B cell (primary cell): ENCODE data around the gene KIF20B.

Experiments
- EZH2 ChIP-seq: IDR thresholded peaks from 2 replicates; pipeline ENCODE4 v1.6.1; 2012; ENCODE audit warnings: borderline replicate concordance, low read depth, mild to moderate bottlenecking, moderate library complexity, low read length; ENCODE audit not compliant: insufficient read depth, poor library complexity, severe bottlenecking
- TF ChIP-seq, protein P1 (sequence below): fragments of 200-600 bp; IDR thresholded peaks from one replicate; pipeline ENCODE4 v1.8.0; 2022; ENCODE audit warnings: antibody characterized with exemption, mild to moderate bottlenecking

- TF ChIP-seq, protein P1, sequence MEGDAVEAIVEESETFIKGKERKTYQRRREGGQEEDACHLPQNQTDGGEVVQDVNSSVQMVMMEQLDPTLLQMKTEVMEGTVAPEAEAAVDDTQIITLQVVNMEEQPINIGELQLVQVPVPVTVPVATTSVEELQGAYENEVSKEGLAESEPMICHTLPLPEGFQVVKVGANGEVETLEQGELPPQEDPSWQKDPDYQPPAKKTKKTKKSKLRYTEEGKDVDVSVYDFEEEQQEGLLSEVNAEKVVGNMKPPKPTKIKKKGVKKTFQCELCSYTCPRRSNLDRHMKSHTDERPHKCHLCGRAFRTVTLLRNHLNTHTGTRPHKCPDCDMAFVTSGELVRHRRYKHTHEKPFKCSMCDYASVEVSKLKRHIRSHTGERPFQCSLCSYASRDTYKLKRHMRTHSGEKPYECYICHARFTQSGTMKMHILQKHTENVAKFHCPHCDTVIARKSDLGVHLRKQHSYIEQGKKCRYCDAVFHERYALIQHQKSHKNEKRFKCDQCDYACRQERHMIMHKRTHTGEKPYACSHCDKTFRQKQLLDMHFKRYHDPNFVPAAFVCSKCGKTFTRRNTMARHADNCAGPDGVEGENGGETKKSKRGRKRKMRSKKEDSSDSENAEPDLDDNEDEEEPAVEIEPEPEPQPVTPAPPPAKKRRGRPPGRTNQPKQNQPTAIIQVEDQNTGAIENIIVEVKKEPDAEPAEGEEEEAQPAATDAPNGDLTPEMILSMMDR = no peak
- no peak for TF ChIP-seq EZH2
These were observed 112.2 kb downstream of the KIF20B start for GRCh38 chr10:89813546-89813945.
